ENCODE results near the gene PLS1. TPM values are rescaled to one million over a fixed set of nuclear protein-coding genes. Genes with fewer than 3 reads are reported as not detected.

The PLS1 gene
- total and polyA plus RNA-seq, 2 of the 8 experiments (the other 6 are each of a cell fraction or from before 2014, with no cell fraction given), result 18.7 to 44.7 TPM

- Histone ChIP-seq H3K4me3 (ENCODE audit: extremely low read depth in 1 of 4, insufficient read depth in 2 of 4, low read depth in 3 of 4, low read length in 4 of 4) (peak overlapping the region; percentile 79 to 93 (median 92)), H2BK5ac (ENCODE audit: low read depth, low read length) (peak overlapping the region; percentile 95), H3K4ac (replicated peaks; ENCODE audit: insufficient read length, low read depth, low read length) (peak overlapping the region; percentile 74), H3K18ac (ENCODE audit: extremely low read depth, low read length) (peak overlapping the region; percentile 99), H2AFZ (ENCODE audit: low read length) (peak overlapping the region; percentile 97), H3K79me1 (ENCODE audit: low read depth, low read length) (no peaks in the 10 kb centered on the region), H3K23ac (ENCODE audit: insufficient read length) (no peak overlapping the region), H4K91ac (replicated peaks; ENCODE audit: insufficient read length, low read length) (peak overlapping the region; percentile 99), H3K27me3 (replicated peaks in 1 of 4; ENCODE audit: control insufficient read depth in 3 of 4, extremely low read depth in 1 of 4, insufficient read depth in 3 of 4, low read length in 3 of 4) (no peaks in the 10 kb centered on the region; a peak in 1 of 7 replicates), H3K14ac (ENCODE audit: insufficient read length) (peak overlapping the region; percentile 91), H3K23me2 (ENCODE audit: low read depth, low read length) (peaks cover 2% of the 10 kb centered on the region; the same call in 1 of the 2 replicates), H3K4me1 (replicated peaks in 1 of 4; ENCODE audit: control insufficient read depth in 3 of 4, insufficient read depth in 4 of 4, low read length in 3 of 4) (0 out of 7 replicates have a peak, but pooled peaks cover 0 to 2% (median 0%) of the 10 kb centered on the region in 4 experiments), H2AK5ac (ENCODE audit: low read depth, low read length) (peak overlapping the region; percentile 18; the same call in 1 of the 2 replicates), H3K9me3 (ENCODE audit: insufficient read depth in 2 of 2, low read depth in 1 of 2, low read length in 1 of 2) (no peaks in the 10 kb centered on the region), H2BK20ac (ENCODE audit: low read length) (0 out of 2 replicates have a peak overlapping the region, but pooled peaks have one; percentile 9), H4K20me1 (replicated peaks in 1 of 2; ENCODE audit: control insufficient read depth in 1 of 2, insufficient read depth in 2 of 2, low read length in 2 of 2) (peaks cover 0 to 1% of the 10 kb centered on the region in 2 experiments), H2BK15ac (ENCODE audit: low read length) (peak overlapping the region; percentile 98; the same call in 1 of the 2 replicates), H3K79me2 (ENCODE audit: control insufficient read depth in 1 of 2, insufficient read depth in 2 of 2, low read length in 2 of 2) (peaks cover 0 to 31% of the 10 kb centered on the region in 2 experiments; a peak in 2 of 4 replicates), H3K4me2 (ENCODE audit: insufficient read depth in 1 of 2, low read depth in 2 of 2, low read length in 2 of 2) (peak overlapping the region; percentile 68 to 81), H3K56ac (replicated peaks; ENCODE audit: insufficient read length, low read depth, low read length) (peak overlapping the region; percentile 79), H3K27ac (ENCODE audit: low read depth, low read length) (peak overlapping the region; percentile 89), H4K5ac (ENCODE audit: insufficient read length, low read depth, low read length) (peak overlapping the region; percentile 100), H3K36me3 (ENCODE audit: control insufficient read depth in 2 of 4, insufficient read depth in 4 of 4, low read length in 3 of 4) (no peaks in the 10 kb centered on the region), H2BK12ac (ENCODE audit: low read depth, low read length) (peak overlapping the region; percentile 70; the same call in 1 of the 2 replicates), H3K9ac (replicated peaks in 1 of 4; ENCODE audit: extremely low read depth in 1 of 4, low read depth in 3 of 4, low read length in 3 of 4) (peak overlapping the region; percentile 61 to 95 (median 86)), H4K8ac (ENCODE audit: extremely low read depth, insufficient read depth, low read length) (peak overlapping the region; percentile 99), H2BK120ac (replicated peaks; ENCODE audit: low read depth, low read length) (peak overlapping the region; percentile 88)
- ChIA-PET POLR2A (ENCODE audit: partially characterized antibody) (interaction anchor here (0.6 to 2.0 kb wide), 6 partner anchors 8 to 146 kb away, joined by 3 to 9 read pairs (median 4); partner anchors contain the start of gene ATR), CTCF (ENCODE audit: partially characterized antibody) (interaction anchor here (0.6 to 1.2 kb wide), 2 partner anchors 9 to 67 kb away, joined by 3 read pairs; no protein-coding TSS in a partner anchor)
- FAIRE-seq, result peak; percentile 28
- DNase-seq (ENCODE audit: low read depth in 1 of 2, low spot score in 2 of 2), result peak; percentile 34 to 82
- WGBS, 2 experiments (ENCODE audit: extremely low coverage in 1 of 2, insufficient coverage in 1 of 2, insufficient read length in 1 of 2, insufficient replicate concordance in 2 of 2, low coverage in 1 of 2, low lambda C conversion rate in 2 of 2, missing lambda C conversion rate in 1 of 2), result 2% methylated on average over 31 of the region's 35 CpGs; no CpG with 5 or more reads in 1 of the 2 experiments
These were observed 128.6 kb downstream of the PLS1 start for GRCh38 chr3:142724682-142725356.
